NCI-H1417 (cell line): ENCODE data around the gene SEMA3C.
A peak's percentile ranks its signal among the peaks of the same experiment; 100 is the strongest.

Experiments used
- DNase-seq, 3 experiments: peaks; one replicate each; lab custom pipeline; 2025; lab: John Stamatoyannopoulos, UW

The SEMA3C gene

DNA sequence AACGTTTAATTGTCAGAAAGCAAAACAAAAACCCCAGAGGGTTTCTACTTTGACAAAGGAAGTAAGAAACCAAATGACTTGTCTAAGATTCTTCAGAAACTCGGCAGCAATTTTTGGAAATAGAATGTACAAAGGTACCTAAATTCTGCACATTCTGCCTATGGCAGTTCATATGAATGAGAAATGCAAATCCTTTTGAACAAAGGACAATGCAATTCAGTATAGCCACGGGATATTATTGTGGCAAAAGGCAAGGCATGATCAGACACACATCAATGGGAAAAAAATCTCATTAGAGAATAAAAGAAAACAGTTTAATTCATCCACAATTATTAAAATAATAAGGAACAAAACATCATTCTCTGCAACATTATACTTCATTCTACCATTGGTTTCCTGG is 93.4 kb downstream of the SEMA3C start:
- no peak for DNase-seq

DNA sequence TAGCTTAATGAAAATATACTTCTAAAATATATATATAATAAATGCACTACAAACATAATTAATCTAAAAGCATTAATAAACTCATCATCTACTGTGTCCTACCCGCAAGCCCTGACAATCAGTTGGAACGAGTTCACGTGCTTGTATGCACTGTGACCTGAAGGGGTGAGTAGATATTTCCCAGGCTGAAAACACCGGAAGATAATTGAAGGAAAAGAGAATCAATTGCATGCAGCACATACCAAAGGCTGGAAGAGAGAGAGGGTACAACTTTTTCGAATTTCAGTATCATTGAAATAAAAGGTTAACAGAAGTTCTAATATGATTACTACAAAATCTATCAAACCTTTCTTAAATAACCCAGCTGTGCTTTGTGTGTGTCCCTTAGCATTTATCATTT is 94.6 kb downstream of the SEMA3C start:
- peak in 1 of 3 experiments; percentile 15 for DNase-seq

GRCh38 chr7:80823057-80823456 is 95.8 kb downstream of the SEMA3C start:
- peak in 1 of 3 experiments; percentile 56 for DNase-seq

GRCh38 chr7:80821771-80822319 is 97.0 kb downstream of the SEMA3C start:
- no peak for DNase-seq

- no peak for DNase-seq
These were observed 99.3 kb downstream of the SEMA3C start for GRCh38 chr7:80819503-80819902.

GRCh38 chr7:80818181-80818580 is 100.7 kb downstream of the SEMA3C start:
- DNase-seq, result no peak

GRCh38 chr7:80816806-80817205 is 102.0 kb downstream of the SEMA3C start:
- no peak for DNase-seq

GRCh38 chr7:80815733-80816132 is 103.1 kb downstream of the SEMA3C start:
- DNase-seq, result no peak

GRCh38 chr7:80809545-80809944 is 109.3 kb downstream of the SEMA3C start:
- no peak for DNase-seq

- no peak for DNase-seq
These were observed 111.5 kb downstream of the SEMA3C start for GRCh38 chr7:80807166-80807900.

- no peak for DNase-seq
These were observed 112.2 kb downstream of the SEMA3C start for GRCh38 chr7:80806663-80807062.

DNA sequence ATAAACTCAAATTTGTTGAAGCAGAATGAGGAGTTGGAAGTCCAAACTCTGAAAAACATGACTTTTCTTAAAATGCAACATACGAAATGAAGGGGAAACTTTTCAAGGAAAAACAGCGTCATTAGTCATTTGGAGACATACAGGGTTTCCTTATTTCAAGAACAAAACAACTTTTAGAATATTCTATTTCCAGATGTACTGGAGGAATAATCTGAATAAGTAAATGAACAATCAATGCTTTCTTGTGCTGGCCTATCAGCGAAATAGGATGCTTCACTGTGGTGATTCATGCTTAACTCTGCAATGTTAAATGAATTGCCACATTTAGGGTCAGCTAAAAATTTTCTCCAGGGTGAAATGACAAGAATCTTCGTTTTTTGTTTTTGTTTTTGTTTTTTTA is 114.3 kb downstream of the SEMA3C start:
- DNase-seq, result no peak

- peak in 1 of 3 experiments; percentile 51 for DNase-seq
These were observed 116.3 kb downstream of the SEMA3C start for GRCh38 chr7:80802527-80802926.

GRCh38 chr7:80794631-80795573 is 123.9 kb downstream of the SEMA3C start:
- DNase-seq, result no peak

DNA sequence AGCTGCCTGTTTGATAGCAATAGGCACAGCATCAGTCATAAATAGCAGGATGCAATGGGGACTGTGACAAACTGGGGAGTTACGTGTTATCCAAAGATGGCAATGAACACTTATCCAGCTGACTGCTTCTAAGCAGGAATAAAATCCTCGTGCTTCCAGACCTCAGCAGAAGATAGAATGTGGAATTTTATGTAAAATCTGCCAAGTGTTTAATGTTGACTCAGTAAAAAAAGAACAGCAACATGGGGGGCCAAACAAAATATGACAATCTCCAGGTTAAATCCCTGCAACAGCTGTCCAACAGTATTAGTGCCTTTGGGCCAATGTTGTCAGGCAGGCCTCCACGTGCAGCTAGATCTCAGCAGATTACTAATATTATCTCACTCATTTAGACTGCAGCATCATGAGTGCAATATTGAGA is 127.3 kb downstream of the SEMA3C start:
- no peak for DNase-seq

DNA sequence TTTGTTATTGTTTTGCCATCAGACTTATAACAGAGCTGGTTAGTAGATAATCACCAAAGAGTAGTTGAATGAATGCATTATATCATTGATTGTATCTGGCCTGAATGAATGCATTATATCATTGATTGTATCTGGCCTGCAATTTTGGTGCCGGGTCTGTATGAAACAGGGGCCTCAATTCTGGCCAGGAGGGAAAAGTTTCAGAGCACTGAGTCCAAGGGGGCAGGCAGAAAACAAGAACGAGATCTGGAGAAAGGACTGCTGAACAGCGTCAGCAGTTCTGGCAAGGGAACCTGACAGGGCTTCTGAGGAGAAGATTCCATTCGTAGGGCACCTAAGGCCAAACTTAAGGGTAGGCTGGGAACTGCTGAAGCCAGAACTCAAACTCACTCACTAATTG is 128.0 kb downstream of the SEMA3C start:
- DNase-seq, result no peak

- DNase-seq, result no peak
These were observed 131.1 kb downstream of the SEMA3C start for GRCh38 chr7:80787721-80788120.

DNA sequence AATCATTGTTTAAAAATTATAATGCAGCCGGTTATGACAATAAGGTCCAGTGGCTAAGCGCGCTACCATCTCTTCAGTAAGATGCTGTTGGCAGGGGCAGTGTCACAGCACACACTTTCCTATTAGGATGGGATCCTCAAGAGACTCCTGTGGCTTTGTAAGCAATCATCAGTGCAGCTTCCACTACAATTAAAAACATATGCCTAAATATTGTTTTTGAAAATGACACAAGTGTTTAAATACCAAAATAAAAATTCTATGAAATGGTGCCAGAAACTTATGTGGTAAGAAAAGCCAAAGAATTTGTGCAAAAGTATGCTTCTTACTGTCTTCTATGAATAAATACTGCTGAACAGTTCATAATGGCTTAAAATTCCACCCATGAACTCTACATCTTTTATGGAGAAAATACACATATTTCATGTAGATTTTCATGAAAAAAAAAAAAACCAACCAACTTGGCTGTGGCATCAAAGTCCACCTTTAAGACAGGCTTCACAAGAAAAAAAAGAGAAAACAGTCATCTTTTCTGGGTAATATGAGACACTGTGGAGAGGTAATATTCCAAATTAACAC is 132.8 kb downstream of the SEMA3C start:
- no peak for DNase-seq

- no peak for DNase-seq
These were observed 133.6 kb downstream of the SEMA3C start for GRCh38 chr7:80785276-80785675.

DNA sequence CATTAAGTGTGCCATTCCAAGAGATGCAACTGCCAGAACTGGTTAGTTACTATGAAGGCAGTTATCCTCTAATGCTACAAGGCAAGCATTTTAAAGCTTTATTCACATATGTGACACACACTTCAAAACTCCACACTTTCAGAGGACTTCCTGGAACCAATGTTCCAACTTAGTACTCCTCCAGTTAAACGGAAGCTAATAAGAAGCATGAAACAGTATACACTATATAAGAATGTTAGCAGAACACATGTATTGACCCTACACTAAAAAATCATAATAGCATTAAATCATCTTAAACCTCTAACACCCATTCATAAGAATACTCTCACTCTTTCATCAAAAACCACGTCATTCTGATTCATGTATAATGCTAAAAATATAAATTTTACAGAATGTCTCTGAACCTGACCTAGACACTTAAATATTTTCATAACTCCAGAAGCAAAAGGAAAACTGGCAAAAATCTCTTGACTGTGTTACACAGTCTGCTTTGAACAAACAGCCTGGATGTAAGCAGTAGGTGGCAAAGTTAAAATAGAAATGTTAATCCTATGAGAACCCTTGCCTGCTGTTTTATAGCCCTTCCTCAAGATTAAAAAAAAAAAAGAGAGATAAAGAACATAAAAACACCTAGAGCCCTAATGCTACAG is 135.0 kb downstream of the SEMA3C start:
- DNase-seq, result no peak

GRCh38 chr7:80783186-80783677 is 135.6 kb downstream of the SEMA3C start:
- DNase-seq, result no peak

- DNase-seq, result peak in 1 of 3 experiments; percentile 17
These were observed 137.3 kb downstream of the SEMA3C start for GRCh38 chr7:80781561-80781979.
